Fibroblast of mammary gland (primary cell): Measurements from ENCODE around the gene PNLIPRP2.

ENCODE experiments used
- DNase-seq: peaks from one replicate; pipeline ENCODE4 v3.0.0-alpha.2; 2010; ENCODE audit warnings: low read depth
- H3K4me3 ChIP-seq: 2 replicates; pipeline ENCODE4 v1.5.1; 2011; ENCODE audit warnings: low read depth, mild to moderate bottlenecking, low read length, moderate library complexity; ENCODE audit not compliant: control insufficient read depth
- CTCF ChIP-seq: conservative IDR thresholded peaks from 2 replicates; pipeline ENCODE4 v1.5.1; 2011; ENCODE audit warnings: low read depth, low read length, inconsistent platforms; ENCODE audit not compliant: control insufficient read depth, insufficient read depth

PNLIPRP2 gene

GRCh38 chr10:116612107-116612769 is 8.5 kb upstream of the PNLIPRP2 start:
- no peak overlapping the region for H3K4me3 ChIP-seq
- DNase-seq = no peak
- no peak for TF ChIP-seq CTCF

DNA sequence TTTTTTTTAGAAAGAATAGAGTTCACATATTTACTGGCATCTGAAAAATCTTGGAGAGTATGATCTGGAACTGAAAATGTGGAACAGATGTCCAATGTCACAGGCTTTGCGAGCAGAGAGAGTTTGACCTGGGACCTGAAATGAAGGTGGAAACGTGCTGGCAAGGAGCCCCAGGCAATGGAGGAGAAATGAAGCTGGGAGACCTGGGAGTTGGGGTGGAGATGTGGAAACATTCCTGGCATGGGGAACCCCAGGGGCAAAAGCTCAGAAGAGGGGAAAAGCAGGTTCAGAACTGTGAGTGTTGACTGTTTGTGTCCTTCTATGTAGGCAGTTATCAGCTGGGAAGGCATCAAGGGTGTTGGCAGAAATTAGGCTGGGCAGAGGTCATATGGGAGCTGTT is 7.3 kb upstream of the PNLIPRP2 start:
- TF ChIP-seq CTCF = no peak
- H3K4me3 ChIP-seq = no peak overlapping the region
- DNase-seq = no peak

DNA sequence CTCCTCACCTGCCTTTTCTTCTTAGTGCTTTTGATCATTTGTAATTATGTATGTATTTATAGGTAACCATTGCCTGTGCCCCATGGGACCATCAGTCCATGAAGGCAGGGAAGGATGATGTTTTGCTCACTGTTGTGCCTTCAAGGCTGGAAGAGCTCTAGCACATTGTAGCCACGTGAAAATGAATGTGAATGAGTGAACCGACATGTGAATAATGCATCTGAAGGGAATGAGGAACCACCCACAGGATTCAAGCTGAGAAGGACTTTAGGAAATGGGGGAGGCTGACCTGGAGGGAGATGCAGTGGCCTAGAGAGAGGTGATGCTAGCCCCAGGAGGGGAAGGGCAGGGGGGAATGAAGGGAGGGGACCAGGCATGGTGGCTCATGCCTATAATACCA is 6.0 kb upstream of the PNLIPRP2 start:
- no peak for TF ChIP-seq CTCF
- DNase-seq = no peak
- H3K4me3 ChIP-seq = no peak overlapping the region

GRCh38 chr10:116615199-116615776 is 5.5 kb upstream of the PNLIPRP2 start:
- no peak for TF ChIP-seq CTCF
- DNase-seq = no peak
- no peak overlapping the region for H3K4me3 ChIP-seq

- no peak for TF ChIP-seq CTCF
- no peak for DNase-seq
- no peak overlapping the region for H3K4me3 ChIP-seq
Observed at GRCh38 chr10:116621476-116621875, 723 bp downstream of the PNLIPRP2 start.

- no peak for DNase-seq
- no peak overlapping the region for H3K4me3 ChIP-seq
- TF ChIP-seq CTCF = no peak
Observed at GRCh38 chr10:116621934-116622655, 1.3 kb downstream of the PNLIPRP2 start.

GRCh38 chr10:116625845-116626244 is 5.1 kb downstream of the PNLIPRP2 start:
- H3K4me3 ChIP-seq = no peak overlapping the region
- DNase-seq = no peak
- no peak for TF ChIP-seq CTCF
